IPS DF 4.7 (cell line): ENCODE data around the gene MMP7.

Experiments
- DNase-seq: peaks from one replicate; pipeline ENCODE4 v3.0.0-alpha.2; 2013; ENCODE audit warnings: low spot score; ENCODE audit errors: extremely low read depth

Gene MMP7

GRCh38 chr11:102495161-102496042, 35.1 kb downstream of the MMP7 start:
- peak; percentile 56 for DNase-seq

DNA sequence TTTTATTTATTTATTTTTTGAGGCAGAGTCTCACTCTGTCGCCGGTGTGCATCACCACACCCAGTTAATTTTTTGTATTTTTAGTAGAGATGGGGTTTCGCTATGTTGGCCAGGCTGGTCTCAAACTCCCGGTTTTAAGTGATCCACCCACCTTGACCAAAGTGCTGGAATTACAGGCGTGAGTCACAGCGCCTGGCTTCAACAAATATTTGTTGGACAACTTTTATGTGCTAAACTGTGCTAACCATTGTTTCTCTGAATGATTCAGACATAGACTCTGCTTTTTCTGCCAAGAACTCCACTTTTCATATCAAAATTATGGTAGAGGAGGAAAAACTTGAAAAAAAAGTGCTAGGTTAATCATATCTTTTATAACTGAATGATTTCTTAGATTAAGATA, 36.3 kb downstream of the MMP7 start:
- no peak for DNase-seq

GRCh38 chr11:102493524-102493923, 37.0 kb downstream of the MMP7 start:
- no peak for DNase-seq

- no peak for DNase-seq
Measured at GRCh38 chr11:102491969-102492368, 38.6 kb downstream of the MMP7 start.

DNA sequence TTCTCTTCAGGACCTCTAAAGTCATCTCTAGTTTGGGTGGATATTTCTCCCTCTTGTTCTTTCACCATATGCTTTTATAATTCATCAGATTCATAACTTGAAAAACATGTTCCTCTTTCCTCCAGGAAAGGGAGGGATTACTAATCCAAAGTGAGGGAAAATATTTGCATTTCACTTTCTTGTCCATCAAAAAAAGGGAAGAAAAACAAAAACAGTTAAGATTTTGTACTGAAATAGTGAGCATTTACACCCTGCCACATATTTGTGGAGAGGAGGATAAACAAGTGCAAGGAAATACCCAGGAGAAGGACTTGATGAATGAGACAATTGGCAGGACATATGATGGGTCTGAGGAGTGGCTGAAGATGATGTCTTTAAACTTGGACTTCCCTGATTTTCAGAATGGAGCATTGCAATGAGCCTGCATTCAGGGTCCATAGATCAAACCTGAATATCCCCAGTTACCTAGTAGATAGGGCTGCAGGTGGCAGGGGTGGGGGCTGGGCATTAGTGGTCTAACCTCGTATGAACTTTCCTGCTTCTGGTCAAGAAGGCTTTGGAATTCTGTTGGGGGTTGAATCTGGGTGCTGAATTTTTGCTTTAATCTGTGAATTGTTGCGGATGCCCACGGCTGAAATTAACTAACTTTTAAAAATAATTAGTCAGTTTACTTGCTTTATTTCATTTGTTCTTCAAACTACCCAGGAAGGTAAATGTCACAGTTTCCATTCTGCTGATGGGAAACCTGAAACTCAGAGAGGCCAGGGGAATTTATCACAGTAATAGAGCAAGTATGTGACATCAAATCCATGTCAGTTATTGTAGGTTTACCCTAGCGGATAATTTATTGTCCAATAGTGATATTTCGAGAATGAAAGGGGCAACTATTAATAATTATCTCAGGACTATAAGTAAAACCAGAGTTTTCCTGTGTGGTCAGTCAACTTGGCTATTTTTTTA, 41.1 kb downstream of the MMP7 start:
- DNase-seq = no peak

GRCh38 chr11:102488208-102488607, 42.3 kb downstream of the MMP7 start:
- no peak for DNase-seq

GRCh38 chr11:102487214-102487613, 43.3 kb downstream of the MMP7 start:
- no peak for DNase-seq

GRCh38 chr11:102486584-102486983, 44.0 kb downstream of the MMP7 start:
- no peak for DNase-seq

DNA sequence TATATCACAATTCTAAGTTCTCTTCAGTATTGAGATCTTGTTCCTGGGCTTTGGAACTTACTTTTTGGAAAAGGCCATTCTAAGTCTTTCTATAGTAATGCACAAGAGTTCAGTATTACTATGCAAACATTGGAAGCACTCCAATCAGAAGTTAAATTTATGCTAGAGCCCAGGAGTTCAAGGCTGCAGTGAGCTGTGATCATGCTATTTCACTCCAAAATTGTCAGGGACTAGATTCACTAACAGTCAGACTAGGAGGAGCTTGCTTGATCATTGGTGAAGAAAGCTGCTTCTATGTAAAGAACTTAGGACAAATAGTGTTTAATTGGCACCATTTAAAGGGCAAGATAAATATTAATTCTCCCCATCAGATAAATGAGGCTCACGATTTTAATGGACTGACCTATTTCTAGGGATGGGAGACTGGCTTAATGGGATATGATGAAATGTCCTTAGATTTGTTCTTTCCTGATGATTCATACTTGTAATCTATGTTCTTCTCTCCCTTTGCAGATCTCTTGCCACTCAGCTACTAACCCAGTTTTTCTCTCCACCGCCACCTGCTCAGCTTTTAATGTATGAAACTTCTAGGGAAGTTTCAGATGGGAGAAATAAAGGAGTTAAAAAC, 45.3 kb downstream of the MMP7 start:
- no peak for DNase-seq

- DNase-seq = no peak
Measured at GRCh38 chr11:102482433-102482832, 48.1 kb downstream of the MMP7 start.

DNA sequence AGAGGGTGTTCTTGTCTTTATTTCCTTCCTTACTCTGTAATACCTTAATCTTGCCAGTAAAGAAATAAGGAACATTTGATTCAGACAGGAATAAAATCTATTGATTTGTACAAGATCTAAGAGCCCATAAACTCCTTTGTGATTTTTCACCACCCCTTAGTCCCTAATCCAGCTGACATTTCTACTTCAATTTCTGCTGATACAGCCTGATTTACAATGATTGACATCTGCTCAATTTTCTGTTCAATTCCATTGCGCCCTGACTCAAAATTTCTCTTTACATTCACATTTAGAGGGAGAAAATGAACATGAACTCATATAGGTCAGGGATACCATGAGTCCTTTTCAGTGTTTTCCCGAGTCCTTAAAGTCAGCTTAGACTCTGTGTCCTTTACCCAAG, 50.8 kb downstream of the MMP7 start:
- DNase-seq = no peak

GRCh38 chr11:102478673-102479299, 51.8 kb downstream of the MMP7 start:
- no peak for DNase-seq

- DNase-seq = no peak
Measured at GRCh38 chr11:102476812-102477211, 53.7 kb downstream of the MMP7 start.

GRCh38 chr11:102476069-102476468, 54.5 kb downstream of the MMP7 start:
- DNase-seq = no peak

- DNase-seq = no peak
Measured at GRCh38 chr11:102473543-102473942, 57.0 kb downstream of the MMP7 start.

GRCh38 chr11:102472127-102472526, 58.4 kb downstream of the MMP7 start:
- no peak for DNase-seq

DNA sequence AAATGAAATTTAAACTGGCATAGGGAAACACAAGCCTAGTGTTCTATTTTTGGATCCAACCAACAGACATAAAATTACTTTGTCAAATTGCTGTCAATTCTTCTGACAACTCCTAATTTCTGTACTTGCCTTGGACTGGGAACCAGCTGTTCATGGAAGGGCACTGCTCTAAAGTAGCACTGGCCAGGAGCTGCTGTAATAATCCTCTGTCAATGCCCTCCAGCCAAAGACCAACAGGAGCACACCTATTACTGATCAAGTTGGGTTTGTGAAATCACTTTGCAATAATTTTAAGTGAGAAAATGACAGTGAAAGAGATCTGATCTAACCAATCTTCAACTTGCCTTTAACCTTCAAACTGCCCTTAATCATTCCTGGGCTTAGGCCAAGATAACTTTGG, 59.1 kb downstream of the MMP7 start:
- no peak for DNase-seq
